A673 (cell line): ENCODE measurements around the gene TMEM203. TPM values are rescaled to one million over a fixed set of nuclear protein-coding genes. Genes with fewer than 3 reads are reported as not detected.

Experiments
- Bru-seq: library from RNA; stranded (reverse); fragments of 400-500 nt; gene quantifications from one replicate; lab custom pipeline; 2021; lab: Mats Ljungman, UMichigan
- BruChase-seq, 2 experiments: library from RNA; stranded (reverse); fragments of 400-500 nt; gene quantifications; one replicate each; lab custom pipeline; 2021; lab: Mats Ljungman, UMichigan
- BruUV-seq: library from RNA; stranded (reverse); fragments of 400-500 nt; replicated peaks from 2 replicates; lab custom pipeline; 2021; lab: Mats Ljungman, UMichigan
- CTCF ChIA-PET: fragments of 300-600 bp; sonication (Branson Sonifier 250); formaldehyde crosslinking; loops from one replicate; lab custom pipeline; 2022; ENCODE audit warnings: antibody characterized with exemption; lab: Charles Lee
- POLR2A ChIA-PET: fragments of 300-600 bp; sonication (Branson Sonifier 250); formaldehyde crosslinking; loops from one replicate; lab custom pipeline; 2022; ENCODE audit warnings: antibody characterized with exemption; ENCODE audit not compliant: low non-redundant PET; lab: Charles Lee
- DNase-seq: peaks from one replicate; pipeline ENCODE4 v3.0.0-alpha.2; 2015; ENCODE audit warnings: low spot score
- H3K27ac ChIP-seq: fragments of 200-600 bp; sonication (generic); 2 replicates; pipeline ENCODE4 v1.5.1; 2016; ENCODE audit warnings: mixed run types, low read depth, mild to moderate bottlenecking, mixed read lengths, antibody characterized with exemption, low read length; ENCODE audit not compliant: poor library complexity, severe bottlenecking
- H3K27me3 ChIP-seq: fragments of 200-600 bp; sonication (generic); replicated peaks from 2 replicates; pipeline ENCODE4 v1.6.1; 2017; ENCODE audit warnings: mixed run types, low read depth, mild to moderate bottlenecking, mixed read lengths, antibody characterized with exemption, low read length; ENCODE audit not compliant: insufficient read depth, poor library complexity
- H3K36me3 ChIP-seq: fragments of 200-600 bp; sonication (generic); 2 replicates; pipeline ENCODE4 v1.6.1; 2016; ENCODE audit warnings: mixed run types, mild to moderate bottlenecking, mixed read lengths, antibody characterized with exemption, low read length; ENCODE audit not compliant: insufficient read depth, poor library complexity, severe bottlenecking
- H3K4me1 ChIP-seq: fragments of 200-600 bp; sonication (generic); 2 replicates; pipeline ENCODE4 v1.6.1; 2017; ENCODE audit warnings: mixed run types, mild to moderate bottlenecking, mixed read lengths, antibody characterized with exemption, low read length; ENCODE audit not compliant: insufficient read depth, poor library complexity, severe bottlenecking
- H3K4me3 ChIP-seq: fragments of 200-600 bp; sonication (generic); 2 replicates; pipeline ENCODE4 v1.5.1; 2016; ENCODE audit warnings: low read depth, mixed run types, mild to moderate bottlenecking, mixed read lengths, low read length; ENCODE audit not compliant: poor library complexity, severe bottlenecking
- H3K9me3 ChIP-seq: fragments of 200-600 bp; sonication (generic); 2 replicates; pipeline ENCODE4 v1.6.1; 2016; ENCODE audit warnings: mixed run types, low read depth, mild to moderate bottlenecking, mixed read lengths, antibody characterized with exemption, low read length; ENCODE audit not compliant: poor library complexity, severe bottlenecking
- CTCF ChIP-seq: fragments of 300-800, 200-600 bp; sonication (generic); conservative IDR thresholded peaks from 2 replicates; pipeline ENCODE4 v1.5.1; 2017; ENCODE audit warnings: low read depth, mild to moderate bottlenecking, antibody characterized with exemption, low read length, moderate library complexity, mixed read lengths
- EZH2 ChIP-seq: fragments of 200-600 bp; sonication (generic); IDR thresholded peaks from 2 replicates; pipeline ENCODE4 v1.6.1; 2017; ENCODE audit warnings: borderline replicate concordance, low read depth, mild to moderate bottlenecking, mixed read lengths, antibody characterized with exemption, low read length; ENCODE audit not compliant: poor library complexity, severe bottlenecking
- intact Hi-C: fragments of 100-400 bp; cut with micrococcal nuclease; formaldehyde crosslinking; loops from one replicate; pipeline ENCODE4 v1.10.0; 2022; ENCODE audit not compliant: unreplicated experiment
- long read RNA-seq: library from polyadenylated mRNA; stranded (forward); transcript quantifications from one replicate; pipeline ENCODE4 v2.0.0, GENCODE V29; 2022
- total RNA-seq: library from RNA; stranded (reverse); gene quantifications from 2 replicates; pipeline ENCODE4 v1.2.3, GENCODE V29; 2021

TMEM203 gene, protein sequence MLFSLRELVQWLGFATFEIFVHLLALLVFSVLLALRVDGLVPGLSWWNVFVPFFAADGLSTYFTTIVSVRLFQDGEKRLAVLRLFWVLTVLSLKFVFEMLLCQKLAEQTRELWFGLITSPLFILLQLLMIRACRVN
- total RNA-seq (37.5 and 41.8 TPM in 2 replicates), Bru-seq, nascent RNA (percentile 75 among the genes with signal in this experiment), BruChase-seq, experiment 1, labeled RNA remaining after a 2-hour chase (percentile 94 among the genes with signal in this experiment), BruChase-seq, experiment 2, labeled RNA remaining after a 6-hour chase (percentile 86 among the genes with signal in this experiment)
- long read RNA-seq, transcript TMEM203-201 (1 exons, 1,557 nt), result major isoform, 116 of 116 reads
- long read RNA-seq, partial matches to known transcripts, result 0 of 116 reads
- long read RNA-seq, other reads (novel, unspliced or antisense), result 0 of 116 reads

DNA sequence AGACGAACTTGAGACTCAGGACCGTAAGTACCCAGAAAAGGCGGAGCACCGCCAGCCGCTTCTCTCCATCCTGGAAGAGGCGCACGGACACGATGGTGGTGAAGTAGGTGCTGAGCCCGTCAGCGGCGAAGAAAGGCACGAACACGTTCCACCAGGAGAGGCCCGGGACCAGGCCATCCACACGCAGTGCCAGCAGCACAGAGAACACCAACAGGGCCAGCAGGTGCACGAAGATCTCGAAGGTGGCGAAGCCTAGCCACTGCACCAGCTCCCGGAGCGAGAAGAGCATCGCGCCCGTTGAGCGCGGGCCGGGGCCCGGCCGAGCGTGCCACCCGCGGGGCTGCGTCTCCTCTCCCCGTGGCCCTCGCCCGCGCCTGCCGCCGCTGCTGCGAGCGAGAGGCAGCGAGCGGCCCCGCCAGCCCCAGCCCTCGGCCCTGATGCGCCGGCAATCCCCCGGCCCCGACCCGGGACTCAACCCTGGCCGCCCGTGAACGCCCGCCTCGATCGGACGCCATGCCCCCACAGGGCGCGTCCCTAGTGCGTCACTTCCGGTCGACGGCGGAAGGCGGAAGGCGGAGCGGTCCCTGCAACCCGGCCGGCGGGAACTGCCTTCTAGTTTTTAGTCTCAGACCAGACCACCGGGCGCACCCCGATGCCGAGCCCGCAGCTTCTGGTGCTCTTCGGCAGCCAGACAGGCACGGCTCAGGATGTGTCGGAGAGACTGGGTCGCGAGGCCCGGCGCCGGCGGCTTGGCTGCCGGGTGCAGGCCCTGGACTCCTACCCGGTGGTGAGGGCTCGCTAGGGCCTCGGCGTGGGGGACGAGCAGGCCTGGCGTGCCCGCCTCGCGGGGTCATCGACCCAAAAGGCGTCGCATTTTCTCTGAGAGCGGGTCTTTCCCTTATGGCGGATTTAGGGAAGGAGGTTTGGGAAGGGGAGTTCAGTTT is at the start of gene TMEM203, which contains the start of gene NDOR1:
Gene TMEM203 (minus strand): TSS at position 523 of the 944 bp plus-strand sequence. CDS start 234 bp downstream, at position 289.
Gene NDOR1 (plus strand): TSS at position 575 of the 944 bp plus-strand sequence. CDS start 78 bp downstream, at position 653.
- intact Hi-C loops, result no loop called here
- Histone ChIP-seq H3K27ac (peak within 1 kb of the TSS; percentile 88), H3K4me3 (peak within 1 kb of the TSS; percentile 97), H3K27me3 (no peaks in the 10 kb centered on the region), H3K4me1 (peaks cover 31% of the 10 kb centered on the region), H3K9me3 (no peaks in the 10 kb centered on the region), H3K36me3 (peaks cover 6% of the 10 kb centered on the region)
- POLR2A ChIA-PET, result interaction anchor here (0.7 kb wide), 1 partner anchor 31 kb away, joined by 7 read pairs; no protein-coding TSS in a partner anchor
- no peak for TF ChIP-seq CTCF
- TF ChIP-seq EZH2, result no peak
- CTCF ChIA-PET, result no interaction called here
- BruUV-seq, result no TSS peak
- peak; percentile 93 for DNase-seq

DNA sequence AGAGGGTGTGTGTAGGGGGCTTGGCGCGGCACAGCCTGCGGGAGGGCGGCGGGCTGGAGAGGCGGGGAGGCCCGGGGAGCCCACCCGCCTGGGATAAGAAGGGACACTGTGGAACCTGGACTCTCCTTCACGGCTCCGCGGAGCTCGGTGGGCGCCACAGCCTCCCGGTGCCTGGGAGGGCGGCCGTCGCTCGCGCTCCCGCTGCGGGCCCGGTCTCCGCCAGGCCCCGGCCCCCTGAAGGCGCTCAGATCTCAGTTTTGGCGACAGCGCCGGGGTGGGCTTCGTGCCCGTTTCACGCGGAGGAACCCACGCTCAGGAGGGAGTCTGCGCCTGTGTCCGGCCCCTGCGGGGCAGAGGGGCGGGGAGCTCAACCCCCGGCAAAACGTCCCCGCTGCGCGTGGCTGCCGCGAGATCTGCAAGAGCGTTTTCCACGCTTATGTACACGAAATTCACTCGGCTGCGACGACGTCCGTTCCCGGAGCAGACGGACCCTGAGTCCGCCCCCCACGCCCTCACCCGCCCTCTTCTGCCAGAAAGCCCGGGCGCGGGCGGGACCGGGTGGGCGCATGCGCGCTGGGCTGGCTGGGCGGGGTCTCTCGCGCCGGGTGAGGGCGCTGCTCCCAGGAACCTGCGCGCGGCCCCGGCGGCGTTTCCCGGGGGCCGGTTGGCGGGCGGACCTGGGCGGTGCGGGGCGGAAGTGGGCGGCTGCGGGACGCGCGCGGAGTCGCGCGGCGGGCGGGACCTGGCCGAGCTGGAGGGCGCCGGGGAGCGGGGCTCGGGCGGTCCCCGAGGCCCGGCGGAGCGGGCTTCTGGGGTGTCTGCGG is 49.4 kb upstream of the TMEM203 start, which contains the start of gene NELFB:
Gene NELFB (plus strand): TSS at position 704 of the 824 bp plus-strand sequence.
- peak; percentile 93 for DNase-seq
- no peak for TF ChIP-seq EZH2
- TF ChIP-seq CTCF, result no peak
- POLR2A ChIA-PET, result interaction anchor here (1.1 kb wide), 1 partner anchor 14 kb away, joined by 3 read pairs; the partner anchor contains the start of gene TUBB4B
- H3K36me3 ChIP-seq, result peaks cover 16% of the 10 kb centered on the region
- H3K27me3 ChIP-seq, result no peaks in the 10 kb centered on the region
- H3K4me3 ChIP-seq, result peak within 1 kb of the TSS; percentile 88
- no peaks in the 10 kb centered on the region for H3K9me3 ChIP-seq
- H3K27ac ChIP-seq, result peak within 1 kb of the TSS; percentile 88
- H3K4me1 ChIP-seq, result peaks cover 15% of the 10 kb centered on the region
- intact Hi-C loops, result no loop called here
- BruUV-seq, result no TSS peak
- CTCF ChIA-PET, result interaction anchor here (0.6 to 2.3 kb wide), 2 partner anchors 18 to 168 kb away, joined by 3 to 11 read pairs; partner anchors contain the start of genes EXD3 and NOXA1
